NCI-H69 (cell line): ENCODE measurements around the gene ASXL2.

Source experiments
- DNase-seq: peaks from one replicate; lab custom pipeline; 2025; lab: John Stamatoyannopoulos, UW

Gene ASXL2

DNA sequence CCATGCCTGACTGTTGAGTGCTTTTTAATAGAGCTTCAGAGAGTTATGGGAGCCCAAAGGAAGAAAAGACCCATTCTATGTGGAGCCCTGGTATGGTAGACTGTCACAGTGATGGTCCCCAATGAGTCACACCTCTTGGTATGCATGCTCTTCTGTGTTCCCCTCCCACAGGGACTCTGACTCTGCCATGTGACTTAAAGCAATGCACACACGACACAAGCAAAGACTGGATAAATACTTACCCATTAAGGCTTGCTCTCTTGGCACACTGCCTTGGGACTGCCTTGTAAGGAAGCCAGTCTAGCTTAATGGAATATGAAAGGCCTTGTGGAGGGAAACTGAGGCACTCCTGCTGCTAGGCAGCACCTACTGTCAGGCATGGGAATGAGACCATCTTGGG lies 188.2 kb downstream of the ASXL2 start:
- peak; percentile 31 for DNase-seq

- DNase-seq = no peak
These were observed 190.1 kb downstream of the ASXL2 start for GRCh38 chr2:25688236-25688635.

DNA sequence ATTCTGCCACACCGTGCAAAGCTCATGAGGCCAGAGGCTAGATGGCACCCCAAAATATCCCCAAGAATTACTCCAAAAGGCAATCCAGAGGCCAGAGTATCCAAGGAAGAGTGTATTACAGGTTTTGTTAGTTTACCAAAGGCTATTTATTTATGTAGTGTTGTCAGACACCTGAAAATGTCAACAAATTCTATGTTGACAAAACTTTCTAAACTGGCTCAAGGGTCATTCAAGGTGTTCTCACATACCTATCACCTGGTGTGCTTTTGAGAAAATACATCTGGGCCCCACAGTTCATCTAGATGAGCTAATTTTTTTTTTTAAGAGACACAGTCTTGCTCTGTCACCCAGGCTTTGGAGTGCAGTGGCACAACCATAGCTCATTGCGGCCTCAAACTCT lies 192.5 kb downstream of the ASXL2 start:
- DNase-seq = peak; percentile 9

- peak; percentile 68 for DNase-seq
These were observed 193.5 kb downstream of the ASXL2 start for GRCh38 chr2:25684577-25685473.
